GM12875 (cell line): ENCODE measurements around the gene VASN.

ENCODE experiments used
- H3K4me3 ChIP-seq: one replicate; pipeline ENCODE4 v1.5.1; 2011; ENCODE audit warnings: low read depth, low read length, control low read depth
- CTCF ChIP-seq: IDR thresholded peaks from 2 replicates; pipeline ENCODE4 v1.5.1; 2011; ENCODE audit warnings: low read depth, mild to moderate bottlenecking, control low read depth, inconsistent platforms, low read length, moderate library complexity, borderline replicate concordance; ENCODE audit not compliant: insufficient read depth

VASN gene

GRCh38 chr16:4376126-4376892, 4.7 kb downstream of the VASN start:
- no peak for TF ChIP-seq CTCF
- no peak overlapping the region for H3K4me3 ChIP-seq

GRCh38 chr16:4376893-4377572, 5.4 kb downstream of the VASN start:
- no peak for TF ChIP-seq CTCF
- no peak overlapping the region for H3K4me3 ChIP-seq

DNA sequence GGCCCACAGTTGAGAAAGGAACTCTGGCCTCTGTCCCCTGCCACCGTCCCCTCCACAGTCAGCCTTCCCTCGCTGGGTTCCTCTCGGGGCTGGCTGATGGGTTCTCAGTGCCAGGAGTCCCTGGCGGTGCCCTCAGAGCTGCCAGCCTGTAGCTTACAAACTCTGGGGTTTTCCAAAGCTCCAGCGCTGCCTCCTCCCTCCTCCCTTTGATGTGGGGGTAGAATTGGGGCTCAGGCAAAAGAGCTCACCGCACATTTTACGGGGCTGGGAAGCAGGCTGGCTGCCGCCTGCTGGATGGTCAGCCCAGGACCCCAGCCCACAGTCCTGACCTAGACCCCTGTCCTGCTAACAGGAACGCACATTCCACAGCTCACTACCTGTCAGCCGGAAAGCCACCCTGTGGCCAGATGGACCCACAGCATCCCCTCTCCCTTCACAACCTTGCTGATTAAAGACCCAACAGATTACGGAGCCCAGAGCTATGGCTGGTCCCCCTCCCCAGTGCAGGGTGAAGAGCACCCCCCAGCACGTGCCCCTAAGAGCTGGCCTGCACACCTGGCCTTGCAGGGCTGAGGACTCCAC, 6.0 kb downstream of the VASN start:
- no peak for TF ChIP-seq CTCF
- no peak overlapping the region for H3K4me3 ChIP-seq

GRCh38 chr16:4378161-4378666, 6.6 kb downstream of the VASN start:
- TF ChIP-seq CTCF = no peak
- no peak overlapping the region for H3K4me3 ChIP-seq

- H3K4me3 ChIP-seq = no peak overlapping the region
- no peak for TF ChIP-seq CTCF
These were observed 7.5 kb downstream of the VASN start for GRCh38 chr16:4378999-4379690.

DNA sequence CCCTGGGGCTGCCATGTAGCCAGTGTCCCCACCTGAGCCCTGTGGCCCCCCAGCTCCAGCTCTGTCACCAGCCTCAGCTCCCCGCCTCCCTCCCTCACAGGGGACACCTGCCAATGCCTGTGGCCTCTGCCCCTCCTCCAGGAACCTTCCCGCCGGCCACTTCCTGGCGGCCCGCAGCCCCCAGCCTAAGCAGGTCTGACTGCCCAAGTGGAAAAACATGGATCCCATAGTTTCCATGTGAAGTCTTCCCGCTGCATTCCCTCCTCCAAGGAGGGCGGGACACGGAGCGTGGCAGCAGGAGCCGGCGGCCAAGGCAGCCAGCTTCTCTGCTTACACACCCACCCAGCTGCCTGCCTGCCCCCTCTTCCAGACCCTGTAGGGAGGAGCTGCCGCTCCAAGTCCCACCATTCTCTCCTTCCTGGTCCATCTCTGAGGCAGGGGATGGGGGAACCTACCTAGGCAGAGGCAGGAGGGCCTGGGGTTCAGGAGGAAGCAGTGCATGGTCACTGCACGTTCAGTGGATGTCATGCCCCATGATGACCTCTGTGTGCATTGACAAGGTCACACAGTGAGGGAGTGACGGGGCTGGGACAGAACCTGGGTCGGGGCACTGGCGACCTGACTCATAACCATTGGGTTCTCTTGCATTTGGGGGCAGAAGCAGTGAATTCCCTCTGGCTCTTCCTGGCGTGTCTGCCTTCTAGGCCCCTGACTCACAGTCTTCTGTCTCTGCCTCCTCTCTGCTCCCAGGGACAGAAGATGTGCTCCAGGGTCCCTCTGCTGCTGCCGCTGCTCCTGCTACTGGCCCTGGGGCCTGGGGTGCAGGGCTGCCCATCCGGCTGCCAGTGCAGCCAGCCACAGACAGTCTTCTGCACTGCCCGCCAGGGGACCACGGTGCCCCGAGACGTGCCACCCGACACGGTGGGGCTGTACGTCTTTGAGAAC, 8.7 kb downstream of the VASN start:
- no peak for TF ChIP-seq CTCF
- H3K4me3 ChIP-seq = no peak overlapping the region
